Measurements from ENCODE around the gene CHI3L2. TPM values are rescaled to one million over a fixed set of nuclear protein-coding genes. Genes with fewer than 3 reads are reported as not detected.

Gene CHI3L2
- total RNA-seq, 1 donor from 2014 or later, result not detected

- H3K4me2 ChIP-seq (ENCODE audit: low read length), result no peak overlapping the region
- H3K9me3 ChIP-seq (ENCODE audit: insufficient read depth, low read depth, low read length), result no peaks in the 10 kb centered on the region
- DNase-seq (ENCODE audit: low read depth) (no peak), FAIRE-seq (no peak)
- TF ChIP-seq CTCF (IDR thresholded peaks at IDR 0.05; ENCODE audit: insufficient read depth, low read depth, low read length), result no peak
- no peak for TF ChIP-seq EZH2 (IDR thresholded peaks at IDR 0.05; ENCODE audit: insufficient read depth, low read length)
- Mint-ChIP-seq H3K9me3 (ENCODE audit: unreplicated experiment) (peaks cover 2% of the 10 kb centered on the region), H3K4me1 (ENCODE audit: low read depth, unreplicated experiment) (peaks cover 16% of the 10 kb centered on the region), H3K36me3 (ENCODE audit: low read depth, unreplicated experiment) (peaks cover 2% of the 10 kb centered on the region), H3K27ac (ENCODE audit: unreplicated experiment) (no peak overlapping the region), H3K27me3 (ENCODE audit: low read depth, unreplicated experiment) (no peaks in the 10 kb centered on the region), H3K4me3 (ENCODE audit: unreplicated experiment) (no peak overlapping the region)
- H3K4me3 ChIP-seq (ENCODE audit: insufficient read depth, low read depth, low read length), result no peak overlapping the region
- no peak overlapping the region for H3K27ac ChIP-seq (ENCODE audit: low read depth, low read length)
- no peaks in the 10 kb centered on the region for H4K20me1 ChIP-seq (ENCODE audit: insufficient read depth, low read length)
- no peak overlapping the region for H3K9ac ChIP-seq (ENCODE audit: low read length)
- H3K36me3 ChIP-seq (ENCODE audit: insufficient read depth, low read length), result no peaks in the 10 kb centered on the region
- peaks cover 3% of the 10 kb centered on the region for H3K27me3 ChIP-seq (ENCODE audit: insufficient read depth, low read length)
- H3K79me2 ChIP-seq (ENCODE audit: insufficient read depth, low read length), result no peaks in the 10 kb centered on the region
- H3K4me1 ChIP-seq (ENCODE audit: insufficient read depth, low read length), result peaks cover 11% of the 10 kb centered on the region
- no peak overlapping the region for H2AFZ ChIP-seq (ENCODE audit: low read depth, low read length)
Observed at GRCh38 chr1:111220302-111220890, 7.1 kb upstream of the CHI3L2 start.

- H3K27ac ChIP-seq (ENCODE audit: low read depth, low read length), result no peak overlapping the region
- peaks cover 3% of the 10 kb centered on the region for H3K27me3 ChIP-seq (ENCODE audit: insufficient read depth, low read length)
- no peak overlapping the region for H3K9ac ChIP-seq (ENCODE audit: low read length)
- TF ChIP-seq CTCF (IDR thresholded peaks at IDR 0.05; ENCODE audit: insufficient read depth, low read depth, low read length), result no peak
- TF ChIP-seq EZH2 (IDR thresholded peaks at IDR 0.05; ENCODE audit: insufficient read depth, low read length), result no peak
- H4K20me1 ChIP-seq (ENCODE audit: insufficient read depth, low read length), result no peaks in the 10 kb centered on the region
- DNase-seq (ENCODE audit: low read depth), result no peak
- H2AFZ ChIP-seq (ENCODE audit: low read depth, low read length), result no peak overlapping the region
- H3K9me3 Mint-ChIP-seq (ENCODE audit: unreplicated experiment), result no peaks in the 10 kb centered on the region
- H3K4me1 Mint-ChIP-seq (ENCODE audit: low read depth, unreplicated experiment), result peaks cover 25% of the 10 kb centered on the region
- H3K4me3 ChIP-seq (ENCODE audit: insufficient read depth, low read depth, low read length), result no peak overlapping the region
- no peak overlapping the region for H3K27ac Mint-ChIP-seq (ENCODE audit: unreplicated experiment)
- no peak overlapping the region for H3K4me3 Mint-ChIP-seq (ENCODE audit: unreplicated experiment)
- no peaks in the 10 kb centered on the region for H3K79me2 ChIP-seq (ENCODE audit: insufficient read depth, low read length)
- no peak for FAIRE-seq
- no peak overlapping the region for H3K4me2 ChIP-seq (ENCODE audit: low read length)
- H3K4me1 ChIP-seq (ENCODE audit: insufficient read depth, low read length), result peaks cover 14% of the 10 kb centered on the region
- no peaks in the 10 kb centered on the region for H3K27me3 Mint-ChIP-seq (ENCODE audit: low read depth, unreplicated experiment)
- no peaks in the 10 kb centered on the region for H3K36me3 ChIP-seq (ENCODE audit: insufficient read depth, low read length)
- no peaks in the 10 kb centered on the region for H3K9me3 ChIP-seq (ENCODE audit: insufficient read depth, low read depth, low read length)
- peaks cover 2% of the 10 kb centered on the region for H3K36me3 Mint-ChIP-seq (ENCODE audit: low read depth, unreplicated experiment)
Observed at GRCh38 chr1:111221276-111221632, 6.3 kb upstream of the CHI3L2 start.

- Histone ChIP-seq H3K36me3 (ENCODE audit: insufficient read depth, low read length) (no peaks in the 10 kb centered on the region), H3K27ac (ENCODE audit: low read depth, low read length) (no peak overlapping the region), H2AFZ (ENCODE audit: low read depth, low read length) (no peak overlapping the region), H3K4me1 (ENCODE audit: insufficient read depth, low read length) (peaks cover 15% of the 10 kb centered on the region), H3K4me3 (ENCODE audit: insufficient read depth, low read depth, low read length) (no peak overlapping the region), H3K27me3 (ENCODE audit: insufficient read depth, low read length) (peaks cover 3% of the 10 kb centered on the region), H3K4me2 (ENCODE audit: low read length) (peak overlapping the region; percentile 10), H3K9me3 (ENCODE audit: insufficient read depth, low read depth, low read length) (no peaks in the 10 kb centered on the region), H3K9ac (ENCODE audit: low read length) (no peak overlapping the region), H4K20me1 (ENCODE audit: insufficient read depth, low read length) (no peaks in the 10 kb centered on the region), H3K79me2 (ENCODE audit: insufficient read depth, low read length) (no peaks in the 10 kb centered on the region)
- FAIRE-seq (no peak), DNase-seq (ENCODE audit: low read depth) (peak; percentile 25)
- peaks cover 27% of the 10 kb centered on the region for H3K4me1 Mint-ChIP-seq (ENCODE audit: low read depth, unreplicated experiment)
- no peak overlapping the region for H3K27ac Mint-ChIP-seq (ENCODE audit: unreplicated experiment)
- H3K36me3 Mint-ChIP-seq (ENCODE audit: low read depth, unreplicated experiment), result no peaks in the 10 kb centered on the region
- TF ChIP-seq CTCF (IDR thresholded peaks at IDR 0.05; ENCODE audit: insufficient read depth, low read depth, low read length) (no peak), EZH2 (IDR thresholded peaks at IDR 0.05; ENCODE audit: insufficient read depth, low read length) (no peak)
- H3K4me3 Mint-ChIP-seq (ENCODE audit: unreplicated experiment), result no peak overlapping the region
- H3K9me3 Mint-ChIP-seq (ENCODE audit: unreplicated experiment), result no peaks in the 10 kb centered on the region
- no peaks in the 10 kb centered on the region for H3K27me3 Mint-ChIP-seq (ENCODE audit: low read depth, unreplicated experiment)
Observed at GRCh38 chr1:111221633-111222291, 5.8 kb upstream of the CHI3L2 start.

Data from astrocyte (in vitro differentiated cells and primary cell).